GM21723 (cell line): ENCODE data around the gene PDE4B.

Source experiments
- ATAC-seq: cut with Tn5 transposase; IDR thresholded peaks from one replicate; pipeline ENCODE4 v1.9.1; 2021; ENCODE audit warnings: mild to moderate bottlenecking, moderate library complexity; ENCODE audit not compliant: unreplicated experiment

The PDE4B gene

DNA sequence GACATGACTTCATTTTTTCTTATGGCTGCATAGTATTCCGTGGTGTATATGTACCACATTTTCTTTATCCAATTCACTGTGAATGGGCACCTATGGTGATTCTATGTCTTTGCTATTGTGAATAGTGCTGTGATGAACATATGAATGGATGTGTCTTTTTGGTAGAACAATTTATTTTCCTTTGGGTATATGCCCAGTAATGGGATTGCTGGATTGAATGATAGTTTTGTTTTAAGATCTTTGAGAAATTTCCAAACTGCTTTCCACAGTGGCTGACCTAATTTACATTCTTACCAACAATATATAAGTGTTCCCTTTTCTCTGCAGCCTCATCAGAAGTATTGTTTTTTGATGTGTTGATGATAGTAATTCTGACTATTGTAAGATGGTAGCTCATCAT, 379.6 kb downstream of the PDE4B start:
- ATAC-seq, result no peak

DNA sequence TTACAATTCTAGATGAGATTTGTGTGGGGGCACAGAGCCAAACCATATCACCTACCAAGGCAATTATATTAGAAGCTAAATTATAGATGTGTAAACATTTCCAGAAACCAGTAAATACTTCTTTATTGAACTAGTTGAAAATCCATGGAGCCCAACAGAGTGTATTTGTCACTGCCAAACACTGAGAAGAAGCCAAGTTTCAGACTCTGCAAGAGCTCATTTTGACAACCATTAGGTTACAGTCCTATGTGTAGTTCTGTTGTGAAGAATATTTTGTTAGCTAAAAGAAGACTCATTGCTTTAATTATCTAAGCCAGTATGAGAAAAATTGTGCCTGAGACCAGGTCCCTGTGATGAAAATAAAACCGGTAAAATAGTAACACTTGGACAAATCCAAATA, 382.4 kb downstream of the PDE4B start:
- ATAC-seq, result no peak

- ATAC-seq, result no peak
Measured at GRCh38 chr1:66175581-66175980, 382.9 kb downstream of the PDE4B start.

GRCh38 chr1:66176012-66176715, 383.5 kb downstream of the PDE4B start:
- no peak for ATAC-seq

- no peak for ATAC-seq
Measured at GRCh38 chr1:66176832-66177231, 384.1 kb downstream of the PDE4B start.

DNA sequence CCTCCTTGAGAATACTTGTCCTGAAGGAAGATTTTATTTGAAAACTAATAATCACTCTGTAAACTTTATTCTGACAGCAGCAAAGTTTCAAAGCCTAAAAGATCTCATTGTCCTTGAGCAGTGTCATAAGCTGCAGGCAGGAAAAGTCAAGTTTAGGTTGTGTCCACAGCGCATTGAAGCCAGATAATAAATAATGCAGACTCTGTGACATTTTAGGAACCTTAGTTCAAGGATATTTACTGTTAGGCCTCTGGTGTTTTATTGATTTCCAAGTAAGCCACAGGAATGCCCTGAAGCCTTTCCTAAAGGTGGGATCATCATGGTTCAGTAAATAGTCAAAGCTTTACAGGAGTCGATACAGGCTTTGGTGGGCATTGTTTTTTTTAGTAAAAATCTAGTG, 384.8 kb downstream of the PDE4B start:
- ATAC-seq, result no peak

- ATAC-seq, result no peak
Measured at GRCh38 chr1:66182026-66182425, 389.3 kb downstream of the PDE4B start.

GRCh38 chr1:66182551-66183178, 390.0 kb downstream of the PDE4B start:
- no peak for ATAC-seq

- ATAC-seq, result no peak
Measured at GRCh38 chr1:66183400-66183799, 390.7 kb downstream of the PDE4B start.

DNA sequence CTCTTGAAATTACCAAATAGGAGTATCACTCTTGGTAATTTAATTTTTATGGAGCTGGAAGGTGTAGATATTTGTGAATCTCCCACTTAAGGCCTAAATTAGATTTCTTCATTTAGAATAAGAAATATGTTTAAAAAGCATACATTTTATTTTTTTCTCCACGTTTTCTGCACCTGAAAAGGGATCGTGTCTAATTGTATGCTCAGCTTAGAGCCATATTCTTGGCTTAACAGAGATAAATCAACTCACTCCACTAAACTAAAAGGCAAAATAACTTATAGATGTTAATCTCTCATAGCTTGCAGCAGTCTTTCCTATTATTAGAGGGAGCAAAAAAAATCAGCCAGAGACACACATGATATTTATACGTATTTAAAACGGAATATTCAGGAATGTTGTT, 404.4 kb downstream of the PDE4B start:
- no peak for ATAC-seq

DNA sequence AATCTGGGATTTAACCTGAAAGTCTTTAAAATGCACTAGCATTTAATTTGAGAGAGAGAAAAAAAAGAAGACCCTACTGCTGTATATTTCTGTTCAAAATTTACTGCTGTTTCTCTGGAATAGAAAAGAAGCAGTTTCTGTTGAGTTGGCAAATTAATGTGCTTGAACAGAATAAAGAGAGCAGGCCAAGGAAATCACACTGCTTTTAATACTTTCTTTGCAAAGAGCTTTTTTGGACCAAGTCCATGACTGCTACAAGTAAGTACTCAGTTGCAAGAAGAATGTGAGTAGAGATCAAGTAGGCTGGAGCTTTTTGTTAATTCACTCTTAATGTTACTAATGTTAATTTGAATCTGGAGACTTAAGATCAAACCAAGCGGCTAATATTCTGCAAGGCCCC, 405.1 kb downstream of the PDE4B start:
- ATAC-seq, result no peak

- no peak for ATAC-seq
Measured at GRCh38 chr1:66206563-66207144, 414.0 kb downstream of the PDE4B start.

- no peak for ATAC-seq
Measured at GRCh38 chr1:66207484-66207883, 414.8 kb downstream of the PDE4B start.

DNA sequence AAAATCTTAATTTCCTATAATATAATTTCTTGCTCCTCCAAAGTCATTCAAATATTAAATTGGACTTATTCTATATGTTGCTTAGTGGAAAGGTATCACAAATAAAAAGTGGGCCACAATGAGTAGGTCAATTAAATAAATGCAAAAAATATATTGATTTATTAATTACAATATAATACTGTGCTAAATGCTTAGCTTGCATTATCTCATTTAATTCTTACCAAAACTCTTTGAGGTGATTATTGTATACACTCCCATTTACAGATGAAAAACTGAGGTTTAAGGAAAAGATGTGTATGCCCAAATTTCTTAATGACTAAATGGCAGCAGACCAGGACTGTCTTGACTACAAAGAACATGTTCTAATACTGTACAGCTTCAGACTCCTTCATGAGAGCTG, 415.9 kb downstream of the PDE4B start:
- no peak for ATAC-seq

DNA sequence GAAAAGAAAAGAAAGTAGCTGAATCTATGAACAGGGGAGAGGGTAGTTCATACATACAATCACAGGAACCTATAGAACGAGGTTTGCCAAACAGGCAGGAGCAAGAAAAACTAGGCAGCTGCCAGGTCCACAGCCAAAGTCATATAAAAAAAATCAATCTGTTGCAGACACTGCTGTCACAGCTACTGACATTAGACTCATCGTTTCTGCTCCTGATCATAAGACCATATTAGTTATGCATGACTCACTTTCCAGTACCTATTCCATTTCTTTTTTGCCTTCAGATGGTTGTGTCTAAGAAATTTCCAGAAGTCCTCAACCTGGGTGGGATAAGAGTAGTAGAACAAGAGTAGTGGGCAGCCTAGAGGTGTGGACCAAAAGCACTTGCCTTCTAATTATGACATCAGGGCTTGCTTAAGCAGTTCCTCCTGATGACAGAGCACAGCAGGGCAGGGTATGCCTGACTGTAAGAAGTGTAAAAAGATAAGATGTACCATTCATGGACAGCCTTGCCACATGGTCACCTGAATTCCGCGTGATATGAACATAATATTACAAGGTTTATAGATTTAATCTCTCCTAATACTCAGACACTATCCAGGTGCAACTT, 418.0 kb downstream of the PDE4B start:
- no peak for ATAC-seq

DNA sequence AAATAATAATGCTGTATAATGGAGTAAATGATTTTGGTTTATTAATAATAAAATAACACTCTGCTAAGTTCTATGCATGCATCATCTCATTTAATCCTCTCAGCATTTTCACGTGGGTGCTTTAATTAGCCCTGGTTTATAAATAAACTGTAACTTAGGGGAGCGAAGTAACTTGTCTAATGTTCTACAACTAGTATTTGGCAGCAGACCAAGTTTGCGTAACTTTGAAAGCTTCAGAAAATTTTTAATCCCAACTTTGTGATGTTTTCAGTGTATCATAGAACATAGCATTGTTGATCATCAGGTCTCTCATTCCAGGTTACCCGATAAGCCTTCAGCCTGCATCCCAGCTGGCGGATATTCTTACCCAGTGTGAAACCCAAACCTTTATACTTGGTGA, 418.8 kb downstream of the PDE4B start:
- ATAC-seq, result no peak

GRCh38 chr1:66213491-66213890, 420.8 kb downstream of the PDE4B start:
- ATAC-seq, result no peak

DNA sequence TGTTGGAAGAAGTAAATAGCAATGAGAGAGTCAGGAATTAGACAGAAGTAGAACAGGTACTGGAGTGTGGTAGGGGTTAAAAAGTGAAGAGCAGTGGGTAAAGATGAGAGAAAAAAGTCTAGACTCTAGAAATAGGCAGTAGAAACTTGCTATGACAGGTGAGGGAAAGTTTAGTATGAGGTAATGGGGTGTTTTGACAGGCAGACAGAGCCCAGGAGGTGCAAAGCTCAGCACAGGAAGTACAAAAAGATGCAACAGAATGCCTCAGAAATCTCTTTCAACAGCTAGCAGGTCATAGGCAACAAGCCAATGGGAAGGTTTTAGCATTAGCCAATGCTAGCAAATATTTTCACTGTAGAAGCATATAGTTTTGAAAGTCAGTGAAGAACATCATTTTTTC, 422.2 kb downstream of the PDE4B start:
- ATAC-seq, result no peak

DNA sequence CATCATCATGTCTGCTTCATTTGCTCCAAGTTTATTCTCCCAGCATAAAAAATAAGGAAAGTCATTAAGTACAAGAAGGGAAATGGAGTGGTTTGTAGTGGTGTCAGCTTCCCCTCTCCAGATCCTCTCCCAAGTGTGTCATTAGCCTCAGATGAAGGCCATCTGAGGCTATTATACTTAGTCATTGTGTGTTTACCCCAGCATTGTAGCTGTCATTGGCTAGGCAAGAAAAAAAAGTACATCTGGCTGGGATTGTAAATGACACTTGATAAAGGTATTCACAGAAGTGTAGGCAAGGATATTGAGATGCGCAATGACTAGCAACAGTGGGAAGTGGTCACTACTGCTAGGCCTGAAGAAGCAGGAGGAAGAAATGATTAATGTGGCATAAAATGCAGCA, 424.3 kb downstream of the PDE4B start:
- no peak for ATAC-seq

- ATAC-seq, result no peak
Measured at GRCh38 chr1:66217561-66217960, 424.9 kb downstream of the PDE4B start.

GRCh38 chr1:66220477-66220876, 427.8 kb downstream of the PDE4B start:
- ATAC-seq, result no peak

- no peak for ATAC-seq
Measured at GRCh38 chr1:66223681-66224080, 431.0 kb downstream of the PDE4B start.
